Psoas muscle (tissue), 8 donors: ENCODE data around the gene DENND1A. TPM values are rescaled to one million over a fixed set of nuclear protein-coding genes. Genes with fewer than 3 reads are reported as not detected.
A peak's percentile ranks its signal among the peaks of the same experiment; 100 is the strongest.

Experiments used
- ATAC-seq, 4 donors: fragments of 200-7000 bp; cut with Tn5 transposase; one replicate each; pipeline ENCODE4 v1.9.1; 2020; ENCODE audit warnings: moderate library complexity in 3 of 4, mild to moderate bottlenecking in 2 of 4
- DNase-seq, 2 donors: peaks; one replicate each; pipeline ENCODE4 v3.0.0-alpha.2; 2020
- H3K27ac ChIP-seq: fragments of 200-600 bp; one replicate; pipeline ENCODE4 v1.8.0; 2022
- H3K27me3 ChIP-seq, 3 donors: fragments of 200-600 bp in 1 of 3; one replicate each; pipeline versions ENCODE4 v1.6.1 to v1.8.0; 2013 to 2022; ENCODE audit warnings: low read length in 2 of 3, mild to moderate bottlenecking in 2 of 3, moderate library complexity in 1 of 3; ENCODE audit not compliant: insufficient read depth in 3 of 3
- H3K36me3 ChIP-seq, 2 donors: fragments of 200-600 bp in 1 of 2; one replicate each; pipeline versions ENCODE4 v1.6.1 to v1.8.0; 2013 to 2022; ENCODE audit warnings: low read depth in 1 of 2, mild to moderate bottlenecking in 1 of 2, moderate library complexity in 1 of 2; ENCODE audit not compliant: insufficient read depth in 1 of 2
- H3K4me1 ChIP-seq: fragments of 200-600 bp; one replicate; pipeline ENCODE4 v1.8.0; 2022
- H3K4me3 ChIP-seq: fragments of 200-600 bp; one replicate; pipeline ENCODE4 v1.8.0; 2022; ENCODE audit warnings: mild to moderate bottlenecking
- H3K9me3 ChIP-seq: fragments of 200-600 bp; one replicate; pipeline ENCODE4 v1.8.0; 2022
- WGBS, 3 donors: extraction: QIAGEN DNeasy Blood & Tissue Kit; methylation state at CpG; one replicate each; pipeline versions ENCODE4 v1.1.6 to v1.1.7; 2013; 5-methylcytosine and 5-hydroxymethylcytosine counted together
- intact Hi-C, 2 donors: fragments of 100-400 bp; cut with DNase I; formaldehyde crosslinking; loops; one replicate each; pipeline versions ENCODE4 v1.11.0 to v1.14.2; 2022
- polyA plus RNA-seq, 3 donors: library from polyadenylated mRNA; stranded (reverse); fragments of 200-250 nt; gene quantifications; one replicate each; pipeline ENCODE4 v1.2.3, GENCODE V29; 2013
- total RNA-seq, 4 donors: library from RNA; stranded (reverse); fragmentation: NEBNext Ultra II Directional in 2 of 4; extraction: Animal tissue kit (Norgen Biotek cat#: 25700) in 2 of 4; gene quantifications; one replicate each; pipeline versions ENCODE4 v1.2.1 to v1.2.4, GENCODE V29; 2021 to 2023
- TF ChIP-seq, protein P1 (sequence below): fragments of 200-600 bp; IDR thresholded peaks from one replicate; pipeline ENCODE4 v1.8.0; 2022; ENCODE audit warnings: antibody characterized with exemption
- donor health status: healthy with polysubstance abuse.
- donor health status: DM: no; HTN: no; CAD: no; lungs with moderate emphysema.
- donor health status: Bipolar disorder and iron deficiency.
- donor health status: healthy.
- donor health status: DM: yes; HTN: yes; CAD: no.
- donor health status: DM: no; HTN: no; CAD: no.
- donor health status: DM: no; HTN: no; CAD: no.
- donor health status: DM: yes; HTN: yes; CAD: no.

The DENND1A gene
- total and polyA plus RNA-seq, 7 donors = 6.1 to 17.3 (median 13.9) TPM

- Histone ChIP-seq H3K27ac (peak overlapping the region; percentile 27), H3K9me3 (no peaks in the 10 kb centered on the region), H3K27me3 (no peaks in the 10 kb centered on the region), H3K36me3 (no peaks in the 10 kb centered on the region), H3K4me3 (peak overlapping the region; percentile 49), H3K4me1 (no peaks in the 10 kb centered on the region)
- ATAC-seq (peak; percentile 23 to 46 (median 25)), DNase-seq (no peak)
- TF ChIP-seq, protein P1, sequence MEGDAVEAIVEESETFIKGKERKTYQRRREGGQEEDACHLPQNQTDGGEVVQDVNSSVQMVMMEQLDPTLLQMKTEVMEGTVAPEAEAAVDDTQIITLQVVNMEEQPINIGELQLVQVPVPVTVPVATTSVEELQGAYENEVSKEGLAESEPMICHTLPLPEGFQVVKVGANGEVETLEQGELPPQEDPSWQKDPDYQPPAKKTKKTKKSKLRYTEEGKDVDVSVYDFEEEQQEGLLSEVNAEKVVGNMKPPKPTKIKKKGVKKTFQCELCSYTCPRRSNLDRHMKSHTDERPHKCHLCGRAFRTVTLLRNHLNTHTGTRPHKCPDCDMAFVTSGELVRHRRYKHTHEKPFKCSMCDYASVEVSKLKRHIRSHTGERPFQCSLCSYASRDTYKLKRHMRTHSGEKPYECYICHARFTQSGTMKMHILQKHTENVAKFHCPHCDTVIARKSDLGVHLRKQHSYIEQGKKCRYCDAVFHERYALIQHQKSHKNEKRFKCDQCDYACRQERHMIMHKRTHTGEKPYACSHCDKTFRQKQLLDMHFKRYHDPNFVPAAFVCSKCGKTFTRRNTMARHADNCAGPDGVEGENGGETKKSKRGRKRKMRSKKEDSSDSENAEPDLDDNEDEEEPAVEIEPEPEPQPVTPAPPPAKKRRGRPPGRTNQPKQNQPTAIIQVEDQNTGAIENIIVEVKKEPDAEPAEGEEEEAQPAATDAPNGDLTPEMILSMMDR = no peak
- intact Hi-C loops = loop anchor here in 1 of 2 donors (10.0 kb wide), 1 partner anchor 215 kb away; no protein-coding TSS in a partner anchor
- 48 to 58% (median 51%) methylated on average over 32 of the region's 32 CpGs for WGBS, 3 donors
Measured at GRCh38 chr9:123339666-123340510, 590.0 kb downstream of the DENND1A start.

DNA sequence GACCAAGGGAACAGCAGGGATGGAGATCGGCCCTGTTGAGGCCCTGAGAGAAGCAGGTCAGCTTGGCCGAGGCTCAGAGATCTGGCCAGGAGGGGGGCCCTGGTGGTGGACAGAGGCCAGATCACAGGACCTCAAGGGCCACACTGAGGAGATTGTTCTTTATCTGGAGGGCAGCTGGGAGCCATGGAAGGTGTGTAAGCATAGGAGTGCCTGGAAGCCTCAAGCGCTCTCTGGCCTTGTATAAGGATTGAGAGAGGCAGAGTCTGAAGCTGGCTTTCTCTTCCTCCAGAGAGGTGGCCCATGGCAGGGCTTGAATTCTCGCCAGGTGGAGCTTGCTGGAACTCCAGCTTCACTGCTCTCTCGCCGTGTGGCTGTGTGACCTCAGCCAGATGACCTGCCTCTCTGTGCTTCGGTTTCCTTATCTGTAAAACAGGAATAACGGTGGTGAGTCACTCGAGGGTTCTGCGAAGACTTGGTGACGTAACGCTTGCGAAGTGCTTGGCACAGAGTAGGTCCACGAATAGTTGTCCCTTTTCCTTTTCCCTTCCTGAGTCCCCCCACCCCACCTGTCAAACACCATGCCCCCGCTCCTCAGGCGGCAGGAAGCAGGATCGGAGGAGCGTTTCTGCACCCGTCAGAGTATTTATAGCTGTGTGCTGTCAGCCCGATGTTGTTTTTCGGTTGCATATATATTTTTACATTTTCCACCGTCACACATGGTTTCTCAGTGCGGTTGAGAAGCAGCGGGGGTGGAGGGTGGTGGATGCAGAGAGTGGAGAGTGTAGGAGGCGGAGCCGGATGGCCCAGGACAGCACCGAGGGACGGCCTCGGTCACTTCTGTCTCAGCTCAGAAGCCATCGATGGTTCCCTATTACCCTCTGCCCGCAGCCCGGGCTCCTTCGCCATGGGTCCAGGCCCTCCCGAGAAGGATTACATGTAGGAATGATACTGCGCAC, 590.9 kb downstream of the DENND1A start:
- peak overlapping the region; percentile 49 for H3K4me3 ChIP-seq
- peak overlapping the region; percentile 27 for H3K27ac ChIP-seq
- H3K36me3 ChIP-seq = no peaks in the 10 kb centered on the region
- H3K4me1 ChIP-seq = no peaks in the 10 kb centered on the region
- intact Hi-C loops = no loop called here
- TF ChIP-seq, protein P1 = no peak
- WGBS, 3 donors = 58 to 63% (median 59%) methylated on average over 35 of the region's 35 CpGs
- DNase-seq (no peak), ATAC-seq (peak in 3 of 4 donors; percentile 45 to 57 (median 51))
- H3K27me3 ChIP-seq = no peaks in the 10 kb centered on the region
- H3K9me3 ChIP-seq = no peaks in the 10 kb centered on the region

GRCh38 chr9:123337971-123338370, 592.0 kb downstream of the DENND1A start:
- intact Hi-C loops = no loop called here

GRCh38 chr9:123336959-123337358, 593.0 kb downstream of the DENND1A start:
- intact Hi-C loops = no loop called here
- TF ChIP-seq, protein P1 = no peak
- no peak overlapping the region for H3K4me3 ChIP-seq

More at GRCh38 chr9:123337971-123338370, 592.0 kb downstream of the DENND1A start:
- Histone ChIP-seq H3K36me3 (no peaks in the 10 kb centered on the region), H3K4me3 (no peak overlapping the region), H3K4me1 (no peaks in the 10 kb centered on the region), H3K27ac (no peak overlapping the region), H3K9me3 (no peaks in the 10 kb centered on the region), H3K27me3 (no peaks in the 10 kb centered on the region)
- TF ChIP-seq, protein P1 = no peak
- ATAC-seq = no peak
- 79 to 84% (median 79%) methylated on average over 4 of the region's 4 CpGs for WGBS, 3 donors
- DNase-seq = no peak

More at GRCh38 chr9:123336959-123337358, 593.0 kb downstream of the DENND1A start:
- ATAC-seq (no peak), DNase-seq (no peak)
- Histone ChIP-seq H3K4me1 (no peaks in the 10 kb centered on the region), H3K27me3 (no peaks in the 10 kb centered on the region), H3K36me3 (no peaks in the 10 kb centered on the region), H3K9me3 (no peaks in the 10 kb centered on the region), H3K27ac (no peak overlapping the region)
